Measurements from ENCODE around the gene SEMA4C.
"Not testable (repeated sequence)": the region's sequence is repeated elsewhere in the genome, so short reads cannot be mapped to it uniquely, and the experiment has no call there.

Gene SEMA4C

DNA sequence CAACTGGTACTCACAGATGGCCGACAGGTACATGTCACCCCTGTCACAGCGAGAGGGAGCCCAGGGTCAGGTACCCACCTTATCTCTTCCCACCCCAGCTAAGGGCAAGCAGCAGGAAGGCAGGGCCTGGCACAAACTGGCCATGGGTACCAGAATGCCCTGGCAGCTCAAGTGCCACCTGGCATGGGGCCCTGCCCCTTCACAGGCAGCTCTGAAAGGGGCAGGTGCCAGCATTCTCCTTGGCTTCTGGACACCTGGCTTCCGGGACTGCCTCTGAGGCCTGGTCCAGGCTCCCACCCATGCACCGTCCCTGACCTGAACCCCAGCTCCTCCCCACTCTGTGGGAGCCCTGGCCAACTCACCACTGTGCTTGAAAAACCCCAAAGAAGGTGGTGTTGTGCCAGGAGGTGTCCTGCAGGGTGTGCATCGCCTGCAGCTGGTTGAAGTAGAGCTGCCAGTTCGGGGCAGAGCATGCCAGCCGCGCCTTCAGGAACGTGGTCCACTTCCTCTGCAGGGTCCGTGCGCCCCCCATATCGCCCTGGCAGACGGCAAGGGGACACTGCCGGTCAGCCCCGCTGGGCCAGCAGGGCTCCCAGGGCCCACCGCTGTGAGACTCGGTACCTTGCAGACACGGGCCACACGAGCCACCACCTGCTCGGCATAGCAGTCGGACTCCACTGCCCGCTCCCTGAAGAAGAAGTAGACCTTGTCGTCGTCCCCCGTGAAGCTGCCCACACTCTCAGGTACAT lies 5.4 kb downstream of the SEMA4C start:
- DNase-seq: no peak

- no peak for DNase-seq
Measured at GRCh38 chr2:96863575-96864342, 6.1 kb downstream of the SEMA4C start.

DNA sequence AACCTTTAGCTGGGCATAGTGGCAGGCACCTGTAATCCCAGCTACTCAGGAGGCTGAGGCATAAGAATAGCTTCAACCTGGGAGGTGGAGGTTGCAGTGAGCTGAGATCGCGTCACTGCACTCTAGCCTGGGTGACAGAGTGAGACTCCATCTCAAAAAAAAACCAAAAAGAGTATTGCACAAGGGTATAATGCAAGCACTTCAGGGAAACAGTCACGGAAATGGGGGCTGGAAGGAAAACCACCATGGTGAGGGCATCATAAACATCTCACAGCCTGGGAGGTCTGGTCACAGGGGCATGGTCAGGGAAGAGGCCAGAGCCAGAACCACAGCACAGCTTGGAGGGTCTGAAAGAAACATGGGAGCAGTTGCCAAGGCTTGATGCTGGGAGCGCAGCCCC lies 6.8 kb downstream of the SEMA4C start:
- not testable (repeated sequence) for DNase-seq

GRCh38 chr2:96861074-96861473 lies 8.8 kb downstream of the SEMA4C start:
- no peak for DNase-seq

- DNase-seq: no peak
Measured at GRCh38 chr2:96860065-96861029, 9.5 kb downstream of the SEMA4C start.

DNA sequence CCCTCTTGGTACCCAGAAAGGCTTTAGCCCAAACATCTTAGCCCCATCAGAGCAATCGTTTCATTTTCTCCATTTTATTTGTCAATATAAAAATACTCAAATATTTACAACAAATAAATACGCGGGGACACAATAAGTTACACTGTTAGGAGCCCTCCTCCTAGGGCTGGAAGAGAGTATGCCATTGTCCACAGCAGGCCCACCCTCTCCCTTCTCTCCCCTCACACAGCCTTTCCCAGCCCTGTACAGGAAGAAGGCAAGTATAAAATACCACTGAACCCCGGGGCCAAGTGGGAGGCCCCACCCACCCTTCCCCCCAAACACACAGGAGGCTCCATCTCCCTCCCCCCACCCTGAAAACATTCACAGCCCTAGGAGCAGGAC lies 10.2 kb downstream of the SEMA4C start:
- DNase-seq: no peak

GRCh38 chr2:96859099-96859649 lies 10.7 kb downstream of the SEMA4C start:
- no peak for DNase-seq

- peak; percentile 91 for DNase-seq
Measured at GRCh38 chr2:96857667-96858372, 12.1 kb downstream of the SEMA4C start, which contains the start of gene ANKRD39. Gene ANKRD39 (minus strand): TSS chr2:96858016. CDS start chr2:96857987, 29 bp downstream.

DNA sequence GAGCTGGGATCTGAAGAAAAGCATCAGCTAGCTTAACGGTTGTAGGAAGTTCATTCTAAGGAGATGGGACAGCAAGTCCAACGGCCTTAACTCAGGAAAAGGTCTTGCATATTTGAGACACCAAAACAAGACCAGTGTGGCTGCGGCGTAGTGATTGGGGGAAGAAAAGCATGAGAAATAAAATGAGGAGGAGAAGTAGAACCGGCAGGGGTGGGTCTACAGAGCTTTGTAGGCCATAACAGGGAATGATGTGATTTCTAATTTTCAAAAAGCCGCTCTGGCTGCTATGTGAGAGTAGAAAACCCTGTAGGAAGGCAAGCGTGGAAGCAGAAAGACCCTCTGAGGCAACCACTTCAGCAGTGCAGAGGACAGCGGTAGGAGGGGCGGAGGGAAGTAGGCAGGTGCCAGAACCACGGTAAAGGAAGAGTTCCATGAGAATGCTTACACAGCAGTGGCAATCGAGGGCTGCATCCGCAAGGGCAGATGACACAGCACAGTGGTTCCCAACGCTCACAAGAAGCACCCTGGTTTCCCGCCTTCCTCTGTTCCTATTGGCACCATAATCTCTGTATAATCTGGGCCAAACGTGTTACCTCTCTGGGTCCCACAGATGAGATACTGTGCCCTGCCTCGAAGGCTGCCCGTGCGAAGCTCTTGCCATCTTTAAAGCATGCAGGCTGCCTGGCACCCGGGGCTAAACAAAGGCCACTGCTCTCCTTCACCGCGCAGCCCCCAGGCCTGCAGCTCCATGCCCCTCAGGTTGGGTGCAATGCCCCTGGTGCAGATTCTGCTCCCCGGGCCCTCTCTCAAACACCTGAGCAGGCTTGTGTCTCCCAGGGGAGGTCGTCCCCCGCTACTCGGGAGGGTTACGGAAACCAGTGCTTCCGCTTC lies 12.9 kb downstream of the SEMA4C start:
- DNase-seq: no peak

DNA sequence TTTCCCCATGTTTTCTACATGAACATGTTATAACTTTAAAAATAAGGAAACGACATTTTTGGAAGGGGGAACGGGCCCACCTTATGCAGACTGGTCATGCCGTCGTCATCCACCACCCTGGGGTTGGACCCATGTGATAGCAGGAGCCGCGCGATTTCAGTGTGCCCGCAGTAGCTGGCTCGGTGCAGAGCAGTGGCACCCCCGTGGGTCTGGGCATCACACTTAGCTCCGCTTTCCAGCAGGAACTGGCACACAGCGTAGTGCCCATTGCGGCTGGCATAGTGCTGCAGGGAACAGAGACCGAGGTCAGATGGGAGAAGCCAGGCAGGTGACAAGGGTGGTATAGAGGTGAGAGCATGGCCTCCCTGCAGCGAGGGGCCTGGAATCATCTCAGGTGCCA lies 16.6 kb downstream of the SEMA4C start:
- DNase-seq: no peak

GRCh38 chr2:96852667-96853066 lies 17.2 kb downstream of the SEMA4C start:
- no peak for DNase-seq

- DNase-seq: no peak
Measured at GRCh38 chr2:96848264-96848663, 21.6 kb downstream of the SEMA4C start.

DNA sequence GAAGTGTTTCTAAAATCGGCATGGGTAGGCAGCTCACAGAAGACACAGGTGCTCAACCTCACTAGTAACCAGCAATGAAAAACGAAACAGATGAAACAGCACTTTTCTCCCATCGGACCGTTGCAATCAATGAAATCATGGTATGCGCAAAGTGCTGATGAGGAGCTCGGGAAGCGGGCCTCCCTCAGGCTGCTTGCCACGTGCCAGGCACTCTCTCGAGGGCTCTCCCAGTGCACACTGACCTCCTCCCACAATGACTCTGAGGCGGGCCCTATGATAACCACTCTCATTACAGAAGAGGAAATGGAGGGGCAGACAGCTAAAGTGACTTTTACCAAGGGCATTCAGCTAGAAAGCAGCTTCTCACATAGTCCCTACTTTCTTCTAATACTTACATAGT lies 22.3 kb downstream of the SEMA4C start:
- DNase-seq: no peak

GRCh38 chr2:96846825-96847224 lies 23.1 kb downstream of the SEMA4C start:
- DNase-seq: no peak

DNA sequence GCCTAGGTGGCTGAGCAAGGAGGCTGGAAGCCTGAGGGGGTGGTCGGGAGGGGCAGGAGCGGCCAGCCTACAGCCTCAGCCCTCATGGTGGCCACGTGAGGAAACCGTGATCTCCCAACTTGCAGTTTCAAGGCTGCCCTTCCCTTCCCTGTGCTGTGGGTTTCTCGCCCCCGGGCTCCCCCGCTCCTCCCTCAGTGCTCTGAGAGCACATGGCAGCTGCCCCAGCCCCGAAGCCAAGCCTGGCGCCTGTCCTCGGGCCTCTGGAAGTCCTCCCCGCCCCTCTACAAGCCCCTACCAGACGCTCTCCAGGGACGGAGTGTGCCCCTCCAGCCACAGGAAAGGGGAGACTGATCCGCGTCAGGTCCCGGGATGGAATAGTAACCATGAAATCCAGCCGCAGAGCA lies 25.5 kb downstream of the SEMA4C start:
- DNase-seq: no peak

GRCh38 chr2:96843538-96844268 lies 26.2 kb downstream of the SEMA4C start, which contains the start of gene ANKRD23:
Gene ANKRD23 (minus strand): TSS chr2:96844021. CDS start chr2:96843992, 29 bp downstream.
- DNase-seq: no peak

DNA sequence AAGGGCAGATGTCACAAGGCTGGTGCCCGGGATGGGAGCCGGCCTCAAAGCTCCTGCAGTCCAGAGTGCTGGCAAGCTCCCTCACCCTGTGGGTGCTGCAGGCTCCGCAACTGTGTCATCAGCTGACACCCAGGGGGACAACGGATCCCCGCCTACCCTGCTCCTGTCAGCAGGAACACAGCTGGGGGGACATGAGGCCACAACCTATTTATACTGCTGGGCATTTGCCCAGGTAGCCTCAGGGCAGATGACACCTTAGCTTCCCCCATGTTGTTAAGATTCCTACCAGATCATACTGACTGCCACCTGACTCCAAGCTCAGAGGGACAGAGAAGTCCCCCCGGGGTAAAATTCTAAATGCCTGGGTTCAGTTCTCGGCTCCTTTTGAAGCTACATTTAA lies 27.3 kb downstream of the SEMA4C start:
- DNase-seq: no peak

DNA sequence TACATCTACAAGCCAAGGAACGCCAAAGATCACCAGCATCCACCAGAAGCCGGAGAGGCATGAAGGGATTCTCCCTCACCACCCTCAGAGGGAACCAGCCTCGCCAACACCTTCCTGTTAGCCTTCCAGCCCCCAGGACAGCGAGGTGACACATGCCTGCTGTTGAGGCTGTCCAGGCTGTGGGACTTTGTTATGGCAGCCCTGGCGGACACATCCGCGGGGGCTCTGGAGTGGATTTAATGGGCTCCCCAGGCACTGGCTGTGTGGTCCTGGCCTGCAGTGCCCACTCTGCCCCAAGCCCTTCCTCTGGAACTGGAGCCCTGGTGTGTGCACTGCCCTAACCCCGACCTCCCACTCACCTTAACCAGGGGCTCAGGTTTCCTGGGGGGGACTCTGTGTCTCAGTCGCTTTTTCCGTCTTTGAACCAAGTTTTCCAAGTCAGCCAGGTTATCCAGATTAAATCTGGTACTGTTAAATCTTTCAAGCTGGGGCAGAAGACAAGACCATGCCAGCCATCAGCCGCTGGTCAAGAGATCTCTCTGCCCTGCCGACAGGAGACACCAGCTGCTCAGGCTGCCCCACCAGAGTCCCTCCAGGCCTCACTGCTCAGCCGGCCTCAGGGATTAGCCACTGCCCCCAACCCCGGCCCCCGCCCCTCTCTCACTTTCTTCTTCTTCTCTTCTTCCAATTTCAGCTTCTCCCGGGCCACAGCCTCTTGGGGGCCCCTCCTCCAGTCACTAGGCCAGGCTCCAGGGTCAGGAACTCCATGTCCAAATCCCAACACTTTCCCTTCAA lies 28.0 kb downstream of the SEMA4C start:
- DNase-seq: no peak

Data from DMS 273 treated with DMSO at 0.1 percent for 48 hours (cell line).